Coronary artery (tissue), 2 donors: ENCODE measurements around the gene SEZ6.

Source experiments
- DNase-seq: peaks from one replicate; pipeline ENCODE4 v3.0.0-alpha.2; 2017; ENCODE audit warnings: low spot score
- H3K27ac ChIP-seq, 2 donors: fragments of 200-600 bp; sonication (generic); one replicate each; pipeline ENCODE4 v1.5.1; 2016 to 2019
- H3K4me3 ChIP-seq: fragments of 200-600 bp; sonication (generic); 2 replicates; pipeline ENCODE4 v1.5.1; 2016; ENCODE audit warnings: mild to moderate bottlenecking, moderate library complexity
- CTCF ChIP-seq: fragments of 200-600 bp; sonication (generic); IDR thresholded peaks from one replicate; pipeline ENCODE4 v1.5.1; 2019; ENCODE audit warnings: antibody characterized with exemption

The SEZ6 gene

GRCh38 chr17:28992625-28993600, 12.9 kb downstream of the SEZ6 start:
- DNase-seq, result no peak
- TF ChIP-seq CTCF, result no peak
- H3K27ac ChIP-seq, result no peak overlapping the region
- no peak overlapping the region for H3K4me3 ChIP-seq

GRCh38 chr17:28992185-28992584, 13.6 kb downstream of the SEZ6 start:
- Histone ChIP-seq H3K27ac (no peak overlapping the region), H3K4me3 (no peak overlapping the region)
- TF ChIP-seq CTCF, result no peak
- DNase-seq, result no peak

GRCh38 chr17:28991779-28992178, 14.1 kb downstream of the SEZ6 start:
- Histone ChIP-seq H3K27ac (no peak overlapping the region), H3K4me3 (no peak overlapping the region)
- no peak for TF ChIP-seq CTCF
- DNase-seq, result no peak

- Histone ChIP-seq H3K4me3 (no peak overlapping the region), H3K27ac (no peak overlapping the region)
- DNase-seq, result no peak
- no peak for TF ChIP-seq CTCF
These were observed 16.8 kb downstream of the SEZ6 start for GRCh38 chr17:28989028-28989427.

- Histone ChIP-seq H3K4me3 (no peak overlapping the region), H3K27ac (no peak overlapping the region)
- TF ChIP-seq CTCF, result no peak
- DNase-seq, result no peak
These were observed 17.4 kb downstream of the SEZ6 start for GRCh38 chr17:28988475-28988874.

- Histone ChIP-seq H3K27ac (no peak overlapping the region), H3K4me3 (no peak overlapping the region)
- TF ChIP-seq CTCF, result no peak
- DNase-seq, result no peak
These were observed 18.8 kb downstream of the SEZ6 start for GRCh38 chr17:28986714-28987655.
